ENCODE results near the gene HOXB7.

The HOXB7 gene

GRCh38 chr17:48621410-48622392 lies 10.9 kb upstream of the HOXB7 start:
- TF ChIP-seq CTCF (IDR thresholded peaks at IDR 0.05): no peak
- Histone ChIP-seq H3K4me1 (peaks cover 0 to 33% (median 27%) of the 10 kb centered on the region in 4 donors), H3K9me3 (no peaks in the 10 kb centered on the region), H3K27ac (no peak overlapping the region), H3K4me3 (no peak overlapping the region), H3K27me3 (peaks cover 0 to 99% of the 10 kb centered on the region in 2 donors), H3K36me3 (no peaks in the 10 kb centered on the region)
- intact Hi-C loops (cut with DNase I; ENCODE audit: low total_unique reads): loop anchor here (5.0 kb wide), 1 partner anchor 284 kb away; no protein-coding TSS in a partner anchor
- no peak for DNase-seq

- H3K27ac ChIP-seq: no peak overlapping the region
- H3K9me3 ChIP-seq: no peaks in the 10 kb centered on the region
- no peak for DNase-seq
- peaks cover 0 to 99% of the 10 kb centered on the region in 2 donors for H3K27me3 ChIP-seq
- no peak overlapping the region for H3K4me3 ChIP-seq
- intact Hi-C loops (cut with DNase I; ENCODE audit: low total_unique reads): loop anchor here (5.0 kb wide), 1 partner anchor 283 kb away; no protein-coding TSS in a partner anchor
- peaks cover 0 to 22% (median 16%) of the 10 kb centered on the region in 4 donors for H3K4me1 ChIP-seq
- no peak for TF ChIP-seq CTCF (IDR thresholded peaks at IDR 0.05)
- no peaks in the 10 kb centered on the region for H3K36me3 ChIP-seq
These were observed 9.8 kb upstream of the HOXB7 start for GRCh38 chr17:48620461-48621139.

GRCh38 chr17:48619826-48620449 lies 9.1 kb upstream of the HOXB7 start:
- no peak for DNase-seq
- intact Hi-C loops (cut with DNase I; ENCODE audit: low total_unique reads): loop anchor here (5.0 kb wide), 2 partner anchors 283 to 593 kb away; no protein-coding TSS in a partner anchor
- peaks cover 0 to 15% (median 9%) of the 10 kb centered on the region in 4 donors for H3K4me1 ChIP-seq
- H3K4me3 ChIP-seq: no peak overlapping the region
- H3K27me3 ChIP-seq: peaks cover 0 to 99% of the 10 kb centered on the region in 2 donors
- H3K36me3 ChIP-seq: no peaks in the 10 kb centered on the region
- no peak overlapping the region for H3K27ac ChIP-seq
- TF ChIP-seq CTCF (IDR thresholded peaks at IDR 0.05): no peak
- no peaks in the 10 kb centered on the region for H3K9me3 ChIP-seq

GRCh38 chr17:48618256-48618896 lies 7.6 kb upstream of the HOXB7 start:
- H3K4me3 ChIP-seq: no peak overlapping the region
- intact Hi-C loops (cut with DNase I; ENCODE audit: low total_unique reads): loop anchor here (5.0 kb wide), 1 partner anchor 591 kb away; no protein-coding TSS in a partner anchor
- peak; percentile 81 to 90 for DNase-seq
- peaks cover 0 to 100% of the 10 kb centered on the region in 2 donors for H3K27me3 ChIP-seq
- no peaks in the 10 kb centered on the region for H3K36me3 ChIP-seq
- H3K9me3 ChIP-seq: no peaks in the 10 kb centered on the region
- peak; percentile 98 to 99 for TF ChIP-seq CTCF (IDR thresholded peaks at IDR 0.05)
- H3K4me1 ChIP-seq: peaks cover 0 to 25% (median 17%) of the 10 kb centered on the region in 4 donors
- no peak overlapping the region for H3K27ac ChIP-seq
